OCI-LY7 (cell line): Measurements from ENCODE around the gene RTEL1.

Experiments used
- CTCF ChIP-seq: fragments of 200-600 bp; sonication (generic); conservative IDR thresholded peaks from 2 replicates; pipeline ENCODE4 v1.5.1; 2014; ENCODE audit warnings: mild to moderate bottlenecking, antibody characterized with exemption, low read length, moderate library complexity, mixed read lengths
- EZH2phosphoT487 ChIP-seq: fragments of 200-600 bp; sonication (generic); IDR thresholded peaks from 2 replicates; pipeline ENCODE4 v1.6.1; 2018; ENCODE audit warnings: low read depth, borderline replicate concordance, mild to moderate bottlenecking, mixed run types, antibody characterized with exemption, low read length, moderate library complexity, mixed read lengths

GRCh38 chr20:63682384-63683139 lies 24.4 kb downstream of the RTEL1 start:
- no peak for TF ChIP-seq CTCF
- no peak for TF ChIP-seq EZH2phosphoT487
